GM19468 (cell line): ENCODE results near the gene PGBD5.

ENCODE experiments used
- ATAC-seq: cut with Tn5 transposase; IDR thresholded peaks from one replicate; pipeline ENCODE4 v1.9.1; 2021; ENCODE audit warnings: mild to moderate bottlenecking, moderate library complexity, moderate number of reproducible peaks; ENCODE audit not compliant: unreplicated experiment; ENCODE audit errors: extremely low read depth

Gene PGBD5

DNA sequence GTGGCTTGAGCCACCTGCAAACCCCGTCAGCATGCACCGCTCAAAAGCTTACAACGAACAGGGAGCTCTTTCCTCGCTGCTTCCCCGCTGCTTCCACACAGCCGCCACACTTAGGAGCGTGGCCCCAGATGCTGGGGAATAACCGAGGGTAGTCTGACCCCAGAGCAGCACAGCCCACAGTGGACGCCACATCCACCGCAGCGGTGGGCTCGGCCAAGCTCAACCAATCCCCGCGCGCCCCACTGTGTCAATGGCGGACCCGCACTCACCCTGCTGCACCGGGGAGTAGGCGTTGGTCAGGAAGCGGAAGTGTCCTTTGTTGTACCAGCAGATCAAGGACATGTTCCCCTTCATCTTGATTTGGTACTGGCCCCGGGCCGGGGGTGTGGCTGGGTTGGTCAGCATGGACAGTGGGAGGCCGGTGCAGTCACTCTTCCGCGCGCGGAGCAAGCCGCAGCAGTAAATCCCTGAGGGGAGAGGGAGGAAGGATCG is 93.5 kb downstream of the PGBD5 start:
- no peak for ATAC-seq

GRCh38 chr1:230332061-230332460 is 94.1 kb downstream of the PGBD5 start:
- no peak for ATAC-seq

DNA sequence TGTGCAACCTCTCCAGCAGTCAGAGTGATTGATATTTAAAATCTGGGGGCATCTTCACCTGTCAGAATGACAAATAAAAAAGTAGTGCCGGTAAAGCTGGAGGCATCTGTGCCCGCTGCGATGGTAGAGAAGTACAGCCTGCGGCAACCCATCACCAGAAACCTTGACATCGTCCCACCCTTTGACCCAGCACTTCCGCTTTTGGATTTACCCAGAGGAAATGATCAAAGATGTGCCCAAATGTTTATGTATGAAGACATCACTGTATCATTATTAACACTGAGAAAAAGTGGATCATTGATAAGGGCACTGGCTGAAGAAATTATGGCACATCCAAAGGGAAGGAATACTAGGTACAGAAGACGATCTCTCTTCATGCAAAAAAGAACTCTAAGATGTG is 96.0 kb downstream of the PGBD5 start:
- no peak for ATAC-seq

DNA sequence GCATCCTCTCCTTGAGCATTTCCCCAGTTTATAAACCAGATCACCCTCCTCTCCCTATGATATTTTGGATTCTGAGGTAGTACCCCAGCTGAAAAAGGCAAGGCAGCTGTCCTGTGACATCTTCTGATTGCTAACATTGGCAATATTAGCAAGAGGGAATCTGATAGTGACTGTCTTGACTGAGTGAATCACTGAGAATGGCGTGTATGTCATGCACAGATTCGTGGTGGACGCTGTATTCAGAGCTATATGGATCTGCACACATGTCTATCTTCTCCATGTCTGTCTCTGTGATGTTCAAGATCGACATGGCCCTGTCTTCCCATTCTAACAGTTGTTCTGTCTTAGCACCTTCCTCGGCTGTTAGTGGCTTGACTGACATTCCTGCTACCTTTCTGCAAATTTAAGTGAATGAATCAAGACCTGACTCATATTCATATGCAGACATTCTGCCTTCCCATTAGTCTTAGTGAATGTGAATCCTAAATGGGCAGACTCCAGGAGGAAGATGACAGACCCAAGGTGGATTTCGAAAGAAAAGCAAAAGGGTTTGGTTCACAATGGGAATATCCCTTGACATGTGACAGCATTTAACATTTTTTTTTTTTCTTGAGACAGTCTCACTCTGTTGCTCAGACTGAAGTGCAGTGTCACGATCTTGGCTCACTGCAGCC is 97.7 kb downstream of the PGBD5 start:
- no peak for ATAC-seq

GRCh38 chr1:230327892-230328284 is 98.2 kb downstream of the PGBD5 start:
- no peak for ATAC-seq

DNA sequence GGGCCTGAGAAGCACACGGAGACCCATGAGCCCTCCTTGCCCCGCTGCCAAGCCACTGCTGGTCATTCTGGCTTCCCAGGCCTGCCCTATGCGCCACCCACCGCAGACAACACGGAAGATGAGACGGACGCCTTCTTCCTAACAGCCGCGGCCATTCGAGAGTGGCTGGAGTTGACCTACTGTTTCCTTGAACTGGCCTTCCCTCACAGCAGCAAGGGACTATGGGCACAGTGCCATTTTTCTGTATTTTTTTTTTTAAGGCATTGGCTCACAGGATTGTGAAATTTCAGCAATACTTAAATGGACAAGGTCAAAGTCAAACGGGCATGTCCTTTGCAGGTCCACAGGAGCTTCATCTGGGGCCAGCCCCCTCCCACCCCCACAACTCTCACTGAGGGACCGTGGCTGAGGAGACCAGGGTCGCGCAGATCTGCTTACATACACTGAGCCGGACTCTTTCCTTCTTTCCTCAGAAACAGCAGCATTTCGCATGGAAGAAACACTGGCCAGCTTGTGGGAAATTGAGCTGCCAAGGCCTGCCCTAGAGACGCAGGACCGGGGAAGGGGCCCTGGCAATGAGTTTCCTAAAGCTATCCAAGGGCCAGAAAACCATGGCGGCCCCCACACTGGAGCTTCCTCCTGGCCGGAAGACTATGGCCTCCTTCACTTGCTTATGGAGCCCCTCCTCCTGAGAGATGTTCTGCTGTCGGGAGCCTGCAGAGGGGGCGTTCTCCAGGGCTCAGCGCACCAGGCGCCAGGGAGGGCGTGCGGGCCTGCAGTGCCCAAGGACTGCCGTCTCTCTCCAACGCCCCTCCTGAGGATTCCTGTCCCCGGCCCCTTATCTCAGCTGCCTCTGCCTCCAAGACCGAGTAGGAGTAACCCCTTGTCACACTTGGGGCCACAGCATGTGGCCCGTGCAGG is 98.9 kb downstream of the PGBD5 start:
- ATAC-seq: no peak

DNA sequence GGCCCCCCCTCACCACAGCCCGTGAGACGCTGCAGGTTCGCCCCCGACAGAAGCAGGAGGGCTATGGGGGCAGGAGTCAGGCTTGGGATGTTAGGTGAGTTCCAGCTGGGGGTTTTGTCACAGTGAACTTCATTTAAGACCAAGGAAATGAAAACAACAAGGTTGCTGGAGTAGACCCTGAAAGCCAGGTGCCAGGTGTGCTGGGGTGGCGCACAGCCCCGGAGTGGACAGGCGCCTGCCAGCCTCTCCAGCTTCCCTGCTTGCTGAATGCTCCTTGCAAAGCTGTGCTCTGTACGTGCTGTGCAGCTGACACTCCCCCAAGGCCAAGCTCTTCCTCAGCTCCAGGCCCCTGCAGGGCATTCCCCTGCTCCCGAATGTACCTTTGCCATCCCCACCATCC is 102.4 kb downstream of the PGBD5 start:
- no peak for ATAC-seq

- no peak for ATAC-seq
Measured at GRCh38 chr1:230322967-230323547, 103.1 kb downstream of the PGBD5 start.

GRCh38 chr1:230322421-230322756 is 103.7 kb downstream of the PGBD5 start:
- ATAC-seq: no peak

DNA sequence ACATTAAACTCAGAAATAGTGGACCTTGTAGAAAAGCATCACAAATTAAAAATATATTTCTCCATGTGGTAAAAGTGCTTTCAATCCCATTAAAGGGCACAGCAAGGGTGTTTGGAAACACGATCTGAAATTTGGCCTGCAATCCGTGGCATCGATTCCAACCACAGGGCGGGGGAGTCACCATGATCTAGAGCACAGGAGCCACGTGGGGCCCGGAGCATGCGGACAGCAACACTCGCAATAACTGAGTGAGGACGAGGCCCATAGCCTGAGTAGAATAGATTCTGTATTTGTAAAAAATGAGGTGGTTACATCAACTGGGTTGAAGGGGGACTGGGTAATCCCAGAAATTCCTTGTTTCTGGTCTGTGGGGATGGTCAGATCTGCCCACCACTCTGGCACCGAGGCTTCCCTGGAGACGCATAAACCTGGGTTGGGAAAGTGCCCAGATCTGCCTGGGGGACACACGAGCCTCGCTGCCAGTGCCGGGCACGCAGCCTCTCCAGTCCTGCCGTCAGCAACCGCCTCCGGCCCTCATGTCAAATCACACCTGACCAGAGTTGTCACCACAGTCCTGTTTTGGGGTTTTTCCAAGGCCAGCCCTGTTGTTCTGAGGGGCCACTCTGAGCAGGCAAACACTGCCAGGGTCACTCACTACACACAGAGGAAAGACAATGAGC is 104.3 kb downstream of the PGBD5 start:
- no peak for ATAC-seq

DNA sequence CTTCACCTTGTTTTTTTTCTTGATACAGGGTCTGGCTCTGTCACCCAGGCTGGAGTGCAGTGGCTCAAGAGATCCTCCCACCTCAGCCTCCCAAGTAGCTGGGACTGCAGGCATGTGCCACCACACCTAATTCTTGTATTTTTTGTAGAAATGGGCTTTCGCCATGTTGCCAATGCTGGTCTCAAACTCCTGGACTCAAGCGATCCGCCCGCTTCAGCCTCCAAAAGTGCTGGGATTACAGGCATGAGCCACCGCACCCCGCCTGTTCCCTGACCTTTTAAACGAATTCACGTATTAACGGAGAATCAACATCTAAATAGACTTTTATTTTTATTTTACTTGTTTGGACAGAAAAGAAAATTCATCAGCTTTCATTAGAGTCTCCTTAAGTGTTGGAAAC is 104.8 kb downstream of the PGBD5 start:
- no peak for ATAC-seq

GRCh38 chr1:230320804-230321203 is 105.3 kb downstream of the PGBD5 start:
- no peak for ATAC-seq

DNA sequence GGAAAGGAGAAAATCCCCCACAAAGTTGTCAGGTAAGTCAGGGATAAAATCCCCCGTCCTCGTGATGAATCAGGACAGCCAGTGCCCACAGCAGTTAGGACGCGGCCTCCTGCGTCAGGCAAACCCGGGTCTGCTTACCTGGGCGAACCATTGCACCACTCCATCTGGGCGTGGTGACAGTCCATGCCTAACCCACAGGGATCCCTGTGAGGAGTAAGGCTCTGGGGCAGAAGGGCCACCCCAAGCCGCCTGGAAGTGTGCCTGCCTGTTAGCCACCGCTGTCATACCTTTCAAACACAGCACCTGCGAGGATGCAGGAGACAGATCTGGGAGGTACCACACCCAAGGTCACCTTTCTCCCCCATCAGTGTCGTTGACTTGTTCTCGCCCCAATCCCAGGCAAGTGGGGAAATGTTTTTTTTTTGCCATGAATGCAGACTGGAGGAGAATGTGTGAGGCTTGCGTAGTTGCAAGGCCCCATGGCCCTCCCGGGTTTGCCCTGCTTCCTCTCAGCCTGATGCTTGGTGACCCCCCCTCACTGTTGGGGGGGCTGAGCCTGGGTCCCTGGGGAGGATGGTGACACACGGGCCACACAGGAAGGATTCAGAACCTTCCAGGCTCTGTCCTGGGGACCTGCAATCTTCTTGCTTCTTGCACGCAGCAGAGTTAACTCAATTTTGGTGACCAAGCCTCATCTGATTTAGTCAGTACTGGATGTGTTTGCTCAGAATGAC is 107.0 kb downstream of the PGBD5 start:
- no peak for ATAC-seq

DNA sequence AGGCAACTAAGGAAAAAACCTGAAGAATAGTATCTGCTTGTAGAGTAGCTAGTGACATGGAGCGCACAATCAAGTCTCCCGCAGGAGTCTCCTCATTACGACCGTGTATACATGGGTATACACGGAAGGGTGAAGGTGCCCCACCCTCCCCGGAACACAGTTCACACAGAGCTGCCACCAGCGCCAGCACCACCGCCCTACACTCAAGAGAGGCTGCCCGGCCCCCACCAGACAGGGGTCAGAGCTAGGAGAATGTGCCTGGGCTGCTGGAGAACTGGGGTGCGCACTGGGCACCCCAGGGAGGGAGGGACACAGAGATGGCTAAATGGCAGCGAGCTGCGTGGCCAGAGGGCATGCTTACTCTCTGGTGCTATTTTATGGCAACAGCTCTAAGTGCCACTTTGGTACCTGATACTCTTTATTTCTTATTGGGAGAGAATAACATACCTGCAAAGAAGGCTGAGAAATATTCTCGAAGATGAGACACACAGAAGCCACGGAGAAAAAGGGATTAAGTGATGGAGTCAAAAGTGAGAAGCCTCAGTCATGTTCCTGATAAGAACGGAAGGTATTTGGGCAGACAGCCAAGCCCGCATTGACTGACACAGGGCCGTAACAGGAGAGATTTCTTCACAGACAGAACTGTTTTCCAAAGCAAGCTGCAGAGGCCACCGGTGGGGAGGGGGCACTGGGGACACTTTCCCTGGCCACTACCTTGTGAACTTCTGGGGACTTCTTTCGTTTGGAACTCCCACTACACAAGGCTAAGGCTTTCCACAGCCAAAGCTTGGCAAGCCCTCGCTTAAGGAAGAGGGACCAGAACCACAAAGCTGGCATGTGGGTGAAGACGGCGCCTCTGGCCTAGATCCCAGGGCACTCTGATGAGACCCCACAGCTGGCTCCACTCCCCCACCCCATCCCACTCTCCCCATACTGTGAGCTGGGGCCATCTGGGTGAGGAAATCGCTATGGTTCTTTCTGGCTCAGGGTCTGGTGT is 108.0 kb downstream of the PGBD5 start:
- no peak for ATAC-seq

GRCh38 chr1:230316864-230317745 is 109.0 kb downstream of the PGBD5 start:
- ATAC-seq: no peak

GRCh38 chr1:230315099-230315498 is 111.0 kb downstream of the PGBD5 start:
- no peak for ATAC-seq

GRCh38 chr1:230314142-230314470 is 112.0 kb downstream of the PGBD5 start:
- ATAC-seq: no peak
